ENCODE results near the gene FBXW10.
"Not testable (repeated sequence)": the region's sequence is repeated elsewhere in the genome, so short reads cannot be mapped to it uniquely, and the experiment has no call there.

Gene FBXW10

DNA sequence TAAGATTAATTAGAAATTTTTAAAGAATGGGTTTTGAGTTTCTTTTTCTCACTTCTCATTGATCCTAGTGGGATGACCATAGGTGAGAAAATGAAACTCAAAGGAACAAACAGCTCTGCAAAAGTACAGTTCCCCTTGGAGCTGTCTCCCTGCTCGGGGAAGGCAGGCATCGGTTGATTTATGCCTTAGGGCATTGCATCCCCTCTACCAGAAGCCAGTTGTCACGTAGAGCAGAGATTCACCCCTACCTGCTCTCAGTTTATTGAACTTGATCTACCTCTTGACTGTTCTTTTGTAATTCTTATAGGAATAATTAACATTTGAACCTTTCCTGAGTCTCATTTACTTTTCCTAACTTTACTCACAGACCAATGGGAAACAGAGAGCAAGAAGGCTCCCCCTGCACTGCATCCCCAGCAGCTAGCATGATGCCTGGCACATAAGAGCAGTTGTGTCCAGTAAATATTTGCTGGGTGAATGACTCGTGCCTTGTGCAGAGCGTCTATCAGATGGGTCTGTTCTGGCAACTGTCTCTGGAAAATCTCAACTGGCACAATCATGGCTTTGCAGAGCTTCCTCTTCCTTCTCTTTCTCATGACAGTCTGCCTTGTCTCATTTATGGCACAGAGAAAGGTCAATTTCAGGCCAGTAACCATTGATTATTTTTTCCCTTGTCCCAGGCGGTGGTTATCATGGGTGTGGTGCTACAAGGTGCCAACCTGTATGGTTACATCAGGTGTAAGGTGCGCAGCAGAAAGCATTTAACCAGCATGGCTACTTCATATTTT, 59.8 kb downstream of the FBXW10 start:
- not testable (repeated sequence) for H3K4me3 ChIP-seq (ENCODE audit: low read depth, low read length); DNase-seq (ENCODE audit: low read depth)

DNA sequence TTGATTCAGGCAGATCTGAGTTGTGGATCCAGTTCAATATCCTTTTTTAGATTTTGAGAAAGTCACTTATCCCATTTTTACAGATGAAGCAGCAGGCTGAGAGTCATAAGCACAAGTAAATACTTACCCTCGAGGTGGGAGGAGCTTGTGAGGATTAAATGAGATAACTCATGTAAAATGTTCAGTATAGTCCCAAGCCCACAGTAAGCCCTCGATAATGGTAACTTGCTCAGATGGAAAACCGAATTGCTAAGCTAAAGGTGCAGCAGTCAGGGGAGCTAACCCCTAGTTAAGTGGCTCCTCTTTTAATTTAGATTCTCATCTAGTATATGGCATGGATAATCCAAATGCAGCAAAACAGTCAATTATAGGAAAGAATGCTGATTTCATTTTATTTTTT, 72.1 kb downstream of the FBXW10 start:
- not testable (repeated sequence) for H3K4me3 ChIP-seq (ENCODE audit: low read depth, low read length); DNase-seq (ENCODE audit: low read depth)

DNA sequence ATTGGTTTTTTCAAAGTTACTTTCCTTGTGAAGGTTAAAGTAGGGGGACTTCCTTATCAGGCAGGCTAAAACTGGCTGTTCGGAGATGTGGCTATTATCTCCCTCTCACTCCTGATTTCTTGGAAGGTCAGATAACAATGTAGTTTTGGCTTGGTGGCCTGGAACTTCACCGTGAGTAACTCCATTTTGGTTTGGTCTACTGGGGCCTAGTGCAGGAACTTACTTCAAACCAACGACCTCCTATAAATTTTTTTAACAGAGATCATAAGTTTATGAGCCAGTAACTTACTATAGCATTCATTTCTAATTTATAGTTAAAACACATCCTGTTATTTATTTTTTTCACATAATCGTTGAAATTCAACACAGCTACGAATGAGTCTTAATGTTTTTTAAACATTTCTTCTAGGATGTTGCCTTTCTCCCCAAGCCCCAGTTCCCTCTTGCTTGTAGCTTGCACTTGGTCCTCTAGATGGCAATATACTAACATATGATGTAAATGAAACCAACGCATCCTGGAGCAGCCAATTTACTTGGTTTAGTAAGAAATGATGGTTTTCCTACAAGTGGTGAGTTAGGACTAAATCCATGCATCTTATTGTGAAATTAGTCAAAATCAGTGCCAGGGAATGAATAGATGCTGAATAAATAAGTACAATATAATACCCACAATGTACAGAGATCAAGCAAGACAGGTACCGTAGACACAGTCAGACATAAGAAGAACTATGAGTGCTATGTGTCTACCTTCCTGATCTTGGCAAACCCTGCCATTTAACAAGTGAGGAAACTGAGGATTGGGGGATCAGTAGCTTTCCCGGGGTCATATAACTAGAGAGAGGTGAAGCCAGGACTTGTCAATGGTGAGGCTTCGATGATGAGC, 72.9 kb downstream of the FBXW10 start:
- DNase-seq (ENCODE audit: low read depth), result peak; percentile 47
- not testable (repeated sequence) for H3K4me3 ChIP-seq (ENCODE audit: low read depth, low read length)
- TF ChIP-seq, protein P1, sequence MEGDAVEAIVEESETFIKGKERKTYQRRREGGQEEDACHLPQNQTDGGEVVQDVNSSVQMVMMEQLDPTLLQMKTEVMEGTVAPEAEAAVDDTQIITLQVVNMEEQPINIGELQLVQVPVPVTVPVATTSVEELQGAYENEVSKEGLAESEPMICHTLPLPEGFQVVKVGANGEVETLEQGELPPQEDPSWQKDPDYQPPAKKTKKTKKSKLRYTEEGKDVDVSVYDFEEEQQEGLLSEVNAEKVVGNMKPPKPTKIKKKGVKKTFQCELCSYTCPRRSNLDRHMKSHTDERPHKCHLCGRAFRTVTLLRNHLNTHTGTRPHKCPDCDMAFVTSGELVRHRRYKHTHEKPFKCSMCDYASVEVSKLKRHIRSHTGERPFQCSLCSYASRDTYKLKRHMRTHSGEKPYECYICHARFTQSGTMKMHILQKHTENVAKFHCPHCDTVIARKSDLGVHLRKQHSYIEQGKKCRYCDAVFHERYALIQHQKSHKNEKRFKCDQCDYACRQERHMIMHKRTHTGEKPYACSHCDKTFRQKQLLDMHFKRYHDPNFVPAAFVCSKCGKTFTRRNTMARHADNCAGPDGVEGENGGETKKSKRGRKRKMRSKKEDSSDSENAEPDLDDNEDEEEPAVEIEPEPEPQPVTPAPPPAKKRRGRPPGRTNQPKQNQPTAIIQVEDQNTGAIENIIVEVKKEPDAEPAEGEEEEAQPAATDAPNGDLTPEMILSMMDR (IDR thresholded peaks at IDR 0.05; ENCODE audit: low read depth, low read length, missing control alignments), result peak; percentile 48

DNA sequence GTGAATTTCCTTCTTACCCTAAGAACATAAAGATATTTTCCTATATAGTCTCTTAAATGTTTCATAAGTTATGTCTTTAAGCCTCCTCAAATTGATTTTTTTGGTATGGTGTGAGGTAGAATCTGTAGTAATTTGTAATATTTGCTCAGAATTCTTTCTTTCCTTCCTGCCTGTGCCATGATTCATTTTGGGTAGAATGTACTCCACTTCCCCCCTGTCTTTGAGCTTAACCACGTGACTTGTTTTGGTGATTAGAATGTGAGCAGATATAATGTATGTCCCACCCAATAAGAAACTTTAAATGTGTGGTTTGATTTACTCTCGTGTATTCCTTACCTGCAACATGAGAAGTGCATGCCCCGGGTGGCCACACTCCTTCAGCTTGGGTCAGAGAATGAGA, 77.6 kb downstream of the FBXW10 start:
- DNase-seq (ENCODE audit: low read depth); H3K4me3 ChIP-seq (ENCODE audit: low read depth, low read length): not testable (repeated sequence)

DNA sequence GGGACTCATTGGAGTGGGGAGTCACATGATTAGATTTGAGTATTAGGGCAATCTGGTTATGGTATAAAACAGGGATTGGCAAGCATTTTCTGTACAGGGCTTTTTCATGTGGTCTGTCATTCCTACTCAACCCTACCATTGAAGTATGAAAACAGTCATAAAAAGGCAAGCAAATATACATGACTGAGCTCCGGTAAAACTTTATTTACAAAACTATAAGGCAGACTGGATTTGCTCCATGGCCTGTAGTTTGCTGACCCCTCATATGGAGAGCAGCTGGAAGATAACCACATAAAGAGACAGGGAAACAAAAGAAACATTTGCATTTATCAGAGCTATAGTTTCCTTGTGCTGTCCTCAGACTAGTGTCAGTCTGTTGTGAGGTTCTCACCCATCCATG, 83.8 kb downstream of the FBXW10 start:
- DNase-seq (ENCODE audit: low read depth); H3K4me3 ChIP-seq (ENCODE audit: low read depth, low read length): not testable (repeated sequence)
